Ovary (tissue), 3 donors: ENCODE results near the gene RSBN1L.

Experiments
- EP300 ChIP-seq: sonication (generic); formaldehyde crosslinking; IDR thresholded peaks from one replicate; pipeline ENCODE4 v1.6.1; 2017; ENCODE audit warnings: antibody characterized with exemption
- POLR2A ChIP-seq: fragments of 450-650 bp; IDR thresholded peaks from one replicate; pipeline ENCODE4 v1.6.1; 2017; ENCODE audit warnings: antibody characterized with exemption, mild to moderate bottlenecking, moderate library complexity
- TF ChIP-seq, protein P1 (sequence below), 3 donors: fragments of 450-650 bp in 2 of 3; fragments of 200-600 bp in 1 of 3; IDR thresholded peaks; one replicate each; pipeline versions ENCODE4 v1.5.1 to v1.8.0; 2016 to 2022; ENCODE audit warnings: antibody characterized with exemption in 3 of 3, mild to moderate bottlenecking in 1 of 3
- donor health status: DM: no; HTN: no; CAD: no.

DNA sequence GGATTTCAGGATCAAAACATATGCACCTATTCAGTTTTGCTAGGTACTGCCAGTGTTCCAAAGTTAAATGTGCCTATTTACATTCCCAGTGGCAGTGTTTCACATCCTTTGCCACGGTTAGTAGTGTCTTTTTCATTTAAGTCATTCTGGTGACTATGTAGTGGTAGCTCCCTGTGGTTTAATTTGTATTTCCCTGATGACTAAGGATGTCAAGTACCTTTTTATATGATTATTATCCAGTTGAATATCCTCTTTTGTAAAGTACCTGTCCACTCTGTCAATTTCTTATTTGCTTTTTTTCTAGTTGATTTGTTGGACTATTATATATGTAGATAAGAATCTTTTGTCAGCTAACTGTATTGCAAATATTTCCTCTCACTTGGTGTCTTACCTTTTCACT is 56.9 kb downstream of the RSBN1L start:
- TF ChIP-seq, protein P1, sequence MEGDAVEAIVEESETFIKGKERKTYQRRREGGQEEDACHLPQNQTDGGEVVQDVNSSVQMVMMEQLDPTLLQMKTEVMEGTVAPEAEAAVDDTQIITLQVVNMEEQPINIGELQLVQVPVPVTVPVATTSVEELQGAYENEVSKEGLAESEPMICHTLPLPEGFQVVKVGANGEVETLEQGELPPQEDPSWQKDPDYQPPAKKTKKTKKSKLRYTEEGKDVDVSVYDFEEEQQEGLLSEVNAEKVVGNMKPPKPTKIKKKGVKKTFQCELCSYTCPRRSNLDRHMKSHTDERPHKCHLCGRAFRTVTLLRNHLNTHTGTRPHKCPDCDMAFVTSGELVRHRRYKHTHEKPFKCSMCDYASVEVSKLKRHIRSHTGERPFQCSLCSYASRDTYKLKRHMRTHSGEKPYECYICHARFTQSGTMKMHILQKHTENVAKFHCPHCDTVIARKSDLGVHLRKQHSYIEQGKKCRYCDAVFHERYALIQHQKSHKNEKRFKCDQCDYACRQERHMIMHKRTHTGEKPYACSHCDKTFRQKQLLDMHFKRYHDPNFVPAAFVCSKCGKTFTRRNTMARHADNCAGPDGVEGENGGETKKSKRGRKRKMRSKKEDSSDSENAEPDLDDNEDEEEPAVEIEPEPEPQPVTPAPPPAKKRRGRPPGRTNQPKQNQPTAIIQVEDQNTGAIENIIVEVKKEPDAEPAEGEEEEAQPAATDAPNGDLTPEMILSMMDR (IDR thresholded peaks at IDR 0.05), result no peak
- TF ChIP-seq EP300 (no peak), POLR2A (no peak)
